Lung (tissue), 12 donors: ENCODE measurements around the gene FRMD1. TPM values are rescaled to one million over a fixed set of nuclear protein-coding genes. Genes with fewer than 3 reads are reported as not detected.
A peak's percentile ranks its signal among the peaks of the same experiment; 100 is the strongest.

Experiments
- ATAC-seq: fragments of 200-7000 bp; cut with Tn5 transposase; one replicate; pipeline ENCODE4 v1.9.1; 2020; ENCODE audit warnings: moderate number of reproducible peaks; ENCODE audit not compliant: insufficient read depth, low FRiP score
- DNase-seq, 3 donors: peaks; one replicate each; pipeline ENCODE4 v3.0.0-alpha.2; 2013 to 2017
- H3K27ac ChIP-seq, 2 donors: one replicate each; pipeline ENCODE4 v1.5.1; 2013; ENCODE audit warnings: mild to moderate bottlenecking in 2 of 2, moderate library complexity in 2 of 2, control low read depth in 1 of 2, inconsistent platforms in 1 of 2, low read depth in 1 of 2, low read length in 1 of 2
- H3K27me3 ChIP-seq, 3 donors: one replicate each; pipeline ENCODE4 v1.5.1; 2013; ENCODE audit warnings: low read length in 2 of 3; ENCODE audit not compliant: control insufficient read depth in 3 of 3, insufficient read depth in 3 of 3
- H3K36me3 ChIP-seq, 4 donors: one replicate each; pipeline ENCODE4 v1.5.1; 2013; ENCODE audit warnings: low read length in 4 of 4, mild to moderate bottlenecking in 1 of 4, moderate library complexity in 1 of 4; ENCODE audit not compliant: control insufficient read depth in 4 of 4, insufficient read depth in 4 of 4
- H3K4me1 ChIP-seq, 5 donors: one replicate each; pipeline ENCODE4 v1.5.1; 2013; ENCODE audit warnings: low read length in 5 of 5, mild to moderate bottlenecking in 2 of 5, moderate library complexity in 1 of 5; ENCODE audit not compliant: control insufficient read depth in 5 of 5, insufficient read depth in 5 of 5
- H3K4me3 ChIP-seq: one replicate; pipeline ENCODE4 v1.5.1; 2013; ENCODE audit warnings: mild to moderate bottlenecking, control low read depth, moderate library complexity
- H3K9ac ChIP-seq, 2 donors: one replicate each; pipeline ENCODE4 v1.5.1; 2013; ENCODE audit warnings: low read length in 2 of 2, control low read depth in 1 of 2; ENCODE audit not compliant: insufficient read depth in 1 of 2
- H3K9me3 ChIP-seq, 4 donors: one replicate each; pipeline ENCODE4 v1.5.1; 2013; ENCODE audit warnings: low read length in 3 of 4, mild to moderate bottlenecking in 1 of 4, moderate library complexity in 1 of 4; ENCODE audit not compliant: control insufficient read depth in 4 of 4, insufficient read depth in 3 of 4
- CTCF ChIP-seq: IDR thresholded peaks from 2 replicates; pipeline ENCODE4 v1.5.1; 2012; ENCODE audit warnings: mild to moderate bottlenecking; ENCODE audit errors: control extremely low read depth, extremely low read depth
- WGBS, 2 donors: extraction: QIAGEN DNeasy Blood & Tissue Kit; methylation state at CpG; one replicate each; pipeline ENCODE4 v1.1.7; 2013; 5-methylcytosine and 5-hydroxymethylcytosine counted together
- polyA plus RNA-seq, 2 donors: library from polyadenylated mRNA; stranded (reverse); fragments of 200-250 nt; gene quantifications; one replicate each; pipeline ENCODE4 v1.2.1, GENCODE V29; 2013
- total RNA-seq, 2 donors: library from RNA; depleted of rRNA in 1 of 2; stranded (reverse); fragments of >200 nt in 1 of 2; gene quantifications; one replicate each; pipeline ENCODE4 v1.2.1, GENCODE V29; 2014 to 2021
- donor health status: control.
- donor health status: control.
- donor health status: Bipolar disorder and iron deficiency.
- donor health status: healthy.
- donor health status: DM: yes; HTN: yes; CAD: no.

Gene FRMD1
- total and polyA plus RNA-seq, 4 donors, result 0.02 to 1.4 (median 0.10) TPM

- Histone ChIP-seq H3K9me3 (peaks cover 0 to 2% (median 0%) of the 10 kb centered on the region in 4 donors), H3K4me3 (no peak overlapping the region), H3K27ac (no peak overlapping the region), H3K4me1 (no peaks in the 10 kb centered on the region), H3K9ac (no peak overlapping the region), H3K27me3 (no peaks in the 10 kb centered on the region), H3K36me3 (no peaks in the 10 kb centered on the region)
- DNase-seq (peak in 1 of 3 donors; percentile 11), ATAC-seq (no peak)
- 85 to 89% methylated on average over 26 of the region's 26 CpGs for WGBS, 2 donors
- TF ChIP-seq CTCF, result no peak
Observed at GRCh38 chr6:168116975-168117899, 38.2 kb upstream of the FRMD1 start.

- TF ChIP-seq CTCF, result no peak
- peaks cover 0 to 2% (median 0%) of the 10 kb centered on the region in 4 donors for H3K9me3 ChIP-seq
- peak in 1 of 3 donors; percentile 4 for DNase-seq
Observed at GRCh38 chr6:168116438-168116974, 37.5 kb upstream of the FRMD1 start.

GRCh38 chr6:168115748-168116437, 36.9 kb upstream of the FRMD1 start:
- Histone ChIP-seq H3K9me3 (peaks cover 0 to 2% (median 0%) of the 10 kb centered on the region in 4 donors), H3K27me3 (no peaks in the 10 kb centered on the region), H3K36me3 (no peaks in the 10 kb centered on the region), H3K27ac (no peak overlapping the region), H3K4me3 (no peak overlapping the region), H3K9ac (no peak overlapping the region), H3K4me1 (no peaks in the 10 kb centered on the region)
- 65 to 81% methylated on average over 5 of the region's 5 CpGs for WGBS, 2 donors
- TF ChIP-seq CTCF, result no peak
- ATAC-seq, result no peak
- DNase-seq, result no peak

More at GRCh38 chr6:168116438-168116974, 37.5 kb upstream of the FRMD1 start:
- no peak overlapping the region for H3K9ac ChIP-seq
- H3K4me3 ChIP-seq, result no peak overlapping the region
- ATAC-seq, result no peak
- no peaks in the 10 kb centered on the region for H3K27me3 ChIP-seq
- no peak overlapping the region for H3K27ac ChIP-seq
- H3K36me3 ChIP-seq, result no peaks in the 10 kb centered on the region
- WGBS, 2 donors, result 93% methylated on average over 11 of the region's 11 CpGs
- no peaks in the 10 kb centered on the region for H3K4me1 ChIP-seq
